SK-N-SH treated with all-trans-retinoic acid at 6 μM for 48 hours (cell line): ENCODE measurements around the gene MUC12.

Source experiments
- ARNTL ChIP-seq: fragments of 450-650 bp; formaldehyde crosslinking; IDR thresholded peaks from 2 replicates; pipeline ENCODE4 v1.5.0; 2020; ENCODE audit warnings: low read depth, mild to moderate bottlenecking, moderate library complexity, borderline replicate concordance
- BACH2 ChIP-seq: fragments of 250-450 bp; sonication (Bioruptor Pico); IDR thresholded peaks from 2 replicates; pipeline ENCODE4 v1.9.0; 2021; ENCODE audit warnings: mild to moderate bottlenecking, borderline replicate concordance
- CSDC2 ChIP-seq: fragments of 250-450 bp; sonication (Bioruptor Pico); IDR thresholded peaks from 2 replicates; pipeline ENCODE4 v1.5.0; 2020; ENCODE audit warnings: mild to moderate bottlenecking, moderate library complexity
- ESRRG ChIP-seq: fragments of 250-450 bp; sonication (Bioruptor Pico); IDR thresholded peaks from 2 replicates; pipeline ENCODE4 v1.6.1; 2021; ENCODE audit warnings: mild to moderate bottlenecking
- ISL1 ChIP-seq: fragments of 250-450 bp; sonication (Bioruptor Pico); IDR thresholded peaks from 2 replicates; pipeline ENCODE4 v2.1.2; 2022; ENCODE audit warnings: mild to moderate bottlenecking, moderate library complexity
- PPARA ChIP-seq: fragments of 250-450 bp; sonication (Bioruptor Pico); IDR thresholded peaks from 2 replicates; pipeline ENCODE4 v1.5.0; 2020; ENCODE audit warnings: mild to moderate bottlenecking, borderline replicate concordance
- TCF4 ChIP-seq: fragments of 250-450 bp; sonication (Bioruptor Pico); IDR thresholded peaks from 2 replicates; pipeline ENCODE4 v1.8.0; 2021; ENCODE audit warnings: mild to moderate bottlenecking, moderate library complexity, borderline replicate concordance
- ZC3H10 ChIP-seq: fragments of 250-450 bp; sonication (Bioruptor Pico); IDR thresholded peaks from 2 replicates; pipeline ENCODE4 v1.5.1; 2021; ENCODE audit warnings: mild to moderate bottlenecking, moderate library complexity
- ZFP30 ChIP-seq: fragments of 450-650 bp; formaldehyde crosslinking; IDR thresholded peaks from 2 replicates; pipeline ENCODE4 v1.5.0; 2022; ENCODE audit warnings: mild to moderate bottlenecking, moderate library complexity
- ZNF565 ChIP-seq: fragments of 450-650 bp; formaldehyde crosslinking; conservative IDR thresholded peaks from 2 replicates; pipeline ENCODE4 v1.5.0; 2020; ENCODE audit warnings: low read depth, mild to moderate bottlenecking, moderate library complexity
- ZNF70 ChIP-seq: fragments of 450-650 bp; formaldehyde crosslinking; IDR thresholded peaks from 2 replicates; pipeline ENCODE4 v1.5.0; 2020; ENCODE audit warnings: mild to moderate bottlenecking, moderate library complexity
- TF ChIP-seq, protein P1 (sequence below): fragments of 250-450 bp; sonication (Bioruptor Pico); IDR thresholded peaks from 2 replicates; pipeline ENCODE4 v1.8.0; 2020; ENCODE audit warnings: mild to moderate bottlenecking, moderate library complexity, borderline replicate concordance
- TF ChIP-seq, protein P2 (sequence below): fragments of 250-450 bp; sonication (Bioruptor Pico); IDR thresholded peaks from 2 replicates; pipeline ENCODE4 v1.5.1; 2020; ENCODE audit warnings: low read depth, mild to moderate bottlenecking, moderate library complexity
- TF ChIP-seq, protein P3 (sequence below): fragments of 250-450 bp; sonication (Bioruptor Pico); IDR thresholded peaks from 2 replicates; pipeline ENCODE4 v1.8.0; 2021; ENCODE audit warnings: low read depth, mild to moderate bottlenecking, moderate library complexity, borderline replicate concordance

DNA sequence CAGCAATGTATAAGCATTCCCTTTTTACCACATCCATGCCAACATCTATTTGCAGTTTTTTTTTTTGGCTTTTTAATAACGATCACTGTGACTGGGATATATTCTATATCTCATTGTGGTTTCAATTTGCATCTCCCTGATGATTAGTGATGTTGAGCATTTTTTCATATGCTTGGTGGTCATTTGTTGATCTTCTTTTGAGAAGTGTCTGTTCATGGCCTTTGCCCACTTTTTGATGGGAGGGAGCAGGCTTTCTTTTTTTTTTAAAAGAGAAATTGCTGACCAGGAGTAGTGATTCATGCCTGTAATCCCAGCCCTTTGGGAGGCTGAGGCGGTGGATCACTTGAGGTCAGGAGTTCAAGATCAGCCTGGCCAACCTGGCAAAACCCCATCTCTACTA lies 54.5 kb downstream of the MUC12 start:
- TF ChIP-seq, protein P1, sequence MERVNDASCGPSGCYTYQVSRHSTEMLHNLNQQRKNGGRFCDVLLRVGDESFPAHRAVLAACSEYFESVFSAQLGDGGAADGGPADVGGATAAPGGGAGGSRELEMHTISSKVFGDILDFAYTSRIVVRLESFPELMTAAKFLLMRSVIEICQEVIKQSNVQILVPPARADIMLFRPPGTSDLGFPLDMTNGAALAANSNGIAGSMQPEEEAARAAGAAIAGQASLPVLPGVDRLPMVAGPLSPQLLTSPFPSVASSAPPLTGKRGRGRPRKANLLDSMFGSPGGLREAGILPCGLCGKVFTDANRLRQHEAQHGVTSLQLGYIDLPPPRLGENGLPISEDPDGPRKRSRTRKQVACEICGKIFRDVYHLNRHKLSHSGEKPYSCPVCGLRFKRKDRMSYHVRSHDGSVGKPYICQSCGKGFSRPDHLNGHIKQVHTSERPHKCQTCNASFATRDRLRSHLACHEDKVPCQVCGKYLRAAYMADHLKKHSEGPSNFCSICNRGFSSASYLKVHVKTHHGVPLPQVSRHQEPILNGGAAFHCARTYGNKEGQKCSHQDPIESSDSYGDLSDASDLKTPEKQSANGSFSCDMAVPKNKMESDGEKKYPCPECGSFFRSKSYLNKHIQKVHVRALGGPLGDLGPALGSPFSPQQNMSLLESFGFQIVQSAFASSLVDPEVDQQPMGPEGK (CRISPR knock-in tag): no peak
- TF ChIP-seq, protein P2, sequence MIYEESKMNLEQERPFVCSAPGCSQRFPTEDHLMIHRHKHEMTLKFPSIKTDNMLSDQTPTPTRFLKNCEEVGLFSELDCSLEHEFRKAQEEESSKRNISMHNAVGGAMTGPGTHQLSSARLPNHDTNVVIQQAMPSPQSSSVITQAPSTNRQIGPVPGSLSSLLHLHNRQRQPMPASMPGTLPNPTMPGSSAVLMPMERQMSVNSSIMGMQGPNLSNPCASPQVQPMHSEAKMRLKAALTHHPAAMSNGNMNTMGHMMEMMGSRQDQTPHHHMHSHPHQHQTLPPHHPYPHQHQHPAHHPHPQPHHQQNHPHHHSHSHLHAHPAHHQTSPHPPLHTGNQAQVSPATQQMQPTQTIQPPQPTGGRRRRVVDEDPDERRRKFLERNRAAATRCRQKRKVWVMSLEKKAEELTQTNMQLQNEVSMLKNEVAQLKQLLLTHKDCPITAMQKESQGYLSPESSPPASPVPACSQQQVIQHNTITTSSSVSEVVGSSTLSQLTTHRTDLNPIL (CRISPR knock-in tag): no peak
- TF ChIP-seq ARNTL: no peak
- TF ChIP-seq PPARA: no peak
- TF ChIP-seq TCF4 (CRISPR knock-in tag): no peak
- TF ChIP-seq BACH2 (CRISPR knock-in tag): no peak
- TF ChIP-seq ZFP30: no peak
- TF ChIP-seq ZNF565 (CRISPR knock-in tag): no peak
- no peak for TF ChIP-seq ZNF70
- TF ChIP-seq ESRRG (CRISPR knock-in tag): no peak
- no peak for TF ChIP-seq CSDC2 (CRISPR knock-in tag)
- TF ChIP-seq, protein P3, sequence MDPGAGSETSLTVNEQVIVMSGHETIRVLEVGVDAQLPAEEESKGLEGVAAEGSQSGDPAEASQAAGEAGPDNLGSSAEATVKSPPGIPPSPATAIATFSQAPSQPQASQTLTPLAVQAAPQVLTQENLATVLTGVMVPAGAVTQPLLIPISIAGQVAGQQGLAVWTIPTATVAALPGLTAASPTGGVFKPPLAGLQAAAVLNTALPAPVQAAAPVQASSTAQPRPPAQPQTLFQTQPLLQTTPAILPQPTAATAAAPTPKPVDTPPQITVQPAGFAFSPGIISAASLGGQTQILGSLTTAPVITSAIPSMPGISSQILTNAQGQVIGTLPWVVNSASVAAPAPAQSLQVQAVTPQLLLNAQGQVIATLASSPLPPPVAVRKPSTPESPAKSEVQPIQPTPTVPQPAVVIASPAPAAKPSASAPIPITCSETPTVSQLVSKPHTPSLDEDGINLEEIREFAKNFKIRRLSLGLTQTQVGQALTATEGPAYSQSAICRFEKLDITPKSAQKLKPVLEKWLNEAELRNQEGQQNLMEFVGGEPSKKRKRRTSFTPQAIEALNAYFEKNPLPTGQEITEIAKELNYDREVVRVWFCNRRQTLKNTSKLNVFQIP: no peak
- no peak for TF ChIP-seq ISL1 (CRISPR knock-in tag)
- TF ChIP-seq ZC3H10 (CRISPR knock-in tag): no peak
